ENCODE data around the gene IFI27. TPM values are rescaled to one million over a fixed set of nuclear protein-coding genes. Genes with fewer than 3 reads are reported as not detected.

The IFI27 gene
- total and polyA plus RNA-seq, 2 donors (not counting 1 experiment from before 2014, with no cell fraction given): 0.15 to 0.81 TPM

GRCh38 chr14:94121485-94121884 lies 10.9 kb downstream of the IFI27 start:
- CTCF ChIA-PET: interaction anchor here (1.2 to 1.4 kb wide), 2 partner anchors 11 to 15 kb away, joined by 3 to 4 read pairs; no protein-coding TSS in a partner anchor
- peaks cover 13% of the 10 kb centered on the region for H3K9me3 Mint-ChIP-seq (ENCODE audit: insufficient read depth)

GRCh38 chr14:94122438-94122837 lies 11.9 kb downstream of the IFI27 start:
- ATAC-seq (ENCODE audit: low read depth) (no peak), DNase-seq (no peak)
- Histone ChIP-seq H2AFZ (ENCODE audit: insufficient read depth, low read depth, low read length, poor library complexity, severe bottlenecking) (no peak overlapping the region), H3K79me2 (ENCODE audit: control insufficient read depth, insufficient read depth, low read length) (no peaks in the 10 kb centered on the region), H4K20me1 (ENCODE audit: control insufficient read depth, insufficient read depth, low read length, poor library complexity, severe bottlenecking) (no peaks in the 10 kb centered on the region), H3K4me1 (ENCODE audit: control insufficient read depth in 2 of 2, insufficient read depth in 2 of 2, low read length in 2 of 2) (no peaks in the 10 kb centered on the region), H3K9me3 (ENCODE audit: control extremely low read depth in 1 of 3, control insufficient read depth in 2 of 3, insufficient read depth in 1 of 3, low read length in 2 of 3) (peaks cover 0 to 23% (median 17%) of the 10 kb centered on the region in 3 donors), H3K27ac (ENCODE audit: low read length in 2 of 2) (no peak overlapping the region), H3K4me2 (replicated peaks; ENCODE audit: low read depth, low read length, poor library complexity, severe bottlenecking) (no peak overlapping the region), H3K4me3 (ENCODE audit: control extremely low read depth in 1 of 5, extremely low read depth in 1 of 5, insufficient read depth in 1 of 5, low read depth in 2 of 5, low read length in 4 of 5) (no peak overlapping the region), H3K36me3 (replicated peaks in 1 of 2; ENCODE audit: control extremely low read depth in 1 of 2, control insufficient read depth in 1 of 2, extremely low read depth in 1 of 2, insufficient read depth in 2 of 2, low read length in 1 of 2) (peaks cover 0 to 3% of the 10 kb centered on the region in 2 experiments), H3K27me3 (replicated peaks in 1 of 4; ENCODE audit: control extremely low read depth in 1 of 4, control insufficient read depth in 3 of 4, insufficient read depth in 4 of 4, low read length in 3 of 4) (peaks cover 0 to 18% (median 0%) of the 10 kb centered on the region in 4 experiments), H3K9ac (ENCODE audit: low read length) (no peak overlapping the region)
- H3K4me1 Mint-ChIP-seq: no peaks in the 10 kb centered on the region
- intact Hi-C loops (cut with micrococcal nuclease): no loop called here
- ChIA-PET CTCF (interaction anchor here (1.4 kb wide), 1 partner anchor 14 kb away, joined by 4 read pairs; no protein-coding TSS in a partner anchor), POLR2A (no interaction called here)
- no peak overlapping the region for H3K27ac Mint-ChIP-seq
- H3K9me3 Mint-ChIP-seq (ENCODE audit: insufficient read depth): peaks cover 13% of the 10 kb centered on the region
- H3K4me3 Mint-ChIP-seq: no peak overlapping the region
- no peak for TF ChIP-seq CTCF (IDR thresholded peaks at IDR 0.05)
- TF ChIP-seq EZH2 (IDR thresholded peaks at IDR 0.05; ENCODE audit: borderline replicate concordance, insufficient read depth, low read depth, low read length, poor library complexity, severe bottlenecking): no peak
- H3K27me3 Mint-ChIP-seq: peaks cover 23% of the 10 kb centered on the region
- WGBS (ENCODE audit: insufficient coverage): 68% methylated on average over 3 of the region's 3 CpGs

More at GRCh38 chr14:94121485-94121884, 10.9 kb downstream of the IFI27 start:
- Mint-ChIP-seq H3K27ac (no peak overlapping the region), H3K27me3 (peaks cover 32% of the 10 kb centered on the region), H3K4me1 (no peaks in the 10 kb centered on the region), H3K4me3 (no peak overlapping the region)
- Histone ChIP-seq H4K20me1 (ENCODE audit: control insufficient read depth, insufficient read depth, low read length, poor library complexity, severe bottlenecking) (no peaks in the 10 kb centered on the region), H3K27me3 (replicated peaks in 1 of 4; ENCODE audit: control extremely low read depth in 1 of 4, control insufficient read depth in 3 of 4, insufficient read depth in 4 of 4, low read length in 3 of 4) (peaks cover 0 to 21% (median 0%) of the 10 kb centered on the region in 4 experiments), H3K27ac (ENCODE audit: low read length in 2 of 2) (no peak overlapping the region), H3K79me2 (ENCODE audit: control insufficient read depth, insufficient read depth, low read length) (no peaks in the 10 kb centered on the region), H3K4me3 (ENCODE audit: control extremely low read depth in 1 of 5, extremely low read depth in 1 of 5, insufficient read depth in 1 of 5, low read depth in 2 of 5, low read length in 4 of 5) (no peak overlapping the region), H3K4me1 (ENCODE audit: control insufficient read depth in 2 of 2, insufficient read depth in 2 of 2, low read length in 2 of 2) (no peaks in the 10 kb centered on the region), H2AFZ (ENCODE audit: insufficient read depth, low read depth, low read length, poor library complexity, severe bottlenecking) (no peak overlapping the region), H3K9ac (ENCODE audit: low read length) (no peak overlapping the region), H3K4me2 (replicated peaks; ENCODE audit: low read depth, low read length, poor library complexity, severe bottlenecking) (no peak overlapping the region), H3K9me3 (ENCODE audit: control extremely low read depth in 1 of 3, control insufficient read depth in 2 of 3, insufficient read depth in 1 of 3, low read length in 2 of 3) (peaks cover 0 to 23% (median 17%) of the 10 kb centered on the region in 3 donors), H3K36me3 (replicated peaks in 1 of 2; ENCODE audit: control extremely low read depth in 1 of 2, control insufficient read depth in 1 of 2, extremely low read depth in 1 of 2, insufficient read depth in 2 of 2, low read length in 1 of 2) (no peaks in the 10 kb centered on the region)
- intact Hi-C loops (cut with micrococcal nuclease): no loop called here
- POLR2A ChIA-PET: no interaction called here
- DNase-seq: no peak
- WGBS (ENCODE audit: insufficient coverage): 75% methylated on average over 2 of the region's 3 CpGs
- TF ChIP-seq CTCF (IDR thresholded peaks at IDR 0.05): no peak
- no peak for ATAC-seq (ENCODE audit: low read depth)

Measured in B cell (primary cell).